ENCODE measurements around the gene ARHGAP6. TPM values are rescaled to one million over a fixed set of nuclear protein-coding genes. Genes with fewer than 3 reads are reported as not detected.

Gene ARHGAP6
- polyA plus RNA-seq, 3 donors, result 0.31 to 1.1 (median 0.40) TPM

DNA sequence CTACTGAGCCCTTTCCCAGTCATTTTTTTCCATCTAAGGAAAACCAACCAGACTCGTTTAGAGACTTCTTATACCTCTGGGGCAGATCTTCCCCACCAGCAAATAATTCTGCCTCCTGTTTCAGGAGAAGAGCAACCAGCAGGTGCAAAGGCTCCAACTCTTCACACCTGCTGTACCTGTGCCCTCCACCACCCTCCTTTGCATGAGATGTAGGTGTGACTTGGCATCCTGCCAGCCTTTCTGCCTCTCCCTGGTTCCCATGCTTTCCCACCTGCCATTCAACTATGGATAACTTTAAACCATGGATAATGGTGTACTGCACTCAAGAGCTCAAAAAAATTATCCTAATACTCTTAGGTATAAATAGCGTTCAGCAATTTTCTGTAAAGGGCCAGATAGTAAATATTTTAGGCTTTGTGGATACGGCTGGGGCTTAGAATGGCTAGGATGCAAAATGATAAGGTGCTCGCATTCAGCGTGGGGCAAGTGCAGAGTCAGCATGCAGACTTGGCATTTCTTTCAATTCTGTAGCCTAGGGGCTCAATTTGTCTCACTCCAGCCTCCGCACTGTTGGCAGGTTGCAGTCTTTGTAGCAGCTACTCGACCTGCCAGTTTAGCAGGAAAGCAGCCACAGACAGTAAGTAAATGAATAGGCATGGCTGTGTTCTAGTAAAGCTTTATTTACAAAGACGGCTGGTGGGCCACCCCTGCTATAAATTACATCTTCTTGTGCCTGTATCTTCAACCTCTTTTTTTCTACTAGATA lies 474.8 kb downstream of the ARHGAP6 start:
- no CpG with 5 or more reads among the region's 8 CpGs for WGBS (ENCODE audit: insufficient coverage)
- TF ChIP-seq, protein P1, sequence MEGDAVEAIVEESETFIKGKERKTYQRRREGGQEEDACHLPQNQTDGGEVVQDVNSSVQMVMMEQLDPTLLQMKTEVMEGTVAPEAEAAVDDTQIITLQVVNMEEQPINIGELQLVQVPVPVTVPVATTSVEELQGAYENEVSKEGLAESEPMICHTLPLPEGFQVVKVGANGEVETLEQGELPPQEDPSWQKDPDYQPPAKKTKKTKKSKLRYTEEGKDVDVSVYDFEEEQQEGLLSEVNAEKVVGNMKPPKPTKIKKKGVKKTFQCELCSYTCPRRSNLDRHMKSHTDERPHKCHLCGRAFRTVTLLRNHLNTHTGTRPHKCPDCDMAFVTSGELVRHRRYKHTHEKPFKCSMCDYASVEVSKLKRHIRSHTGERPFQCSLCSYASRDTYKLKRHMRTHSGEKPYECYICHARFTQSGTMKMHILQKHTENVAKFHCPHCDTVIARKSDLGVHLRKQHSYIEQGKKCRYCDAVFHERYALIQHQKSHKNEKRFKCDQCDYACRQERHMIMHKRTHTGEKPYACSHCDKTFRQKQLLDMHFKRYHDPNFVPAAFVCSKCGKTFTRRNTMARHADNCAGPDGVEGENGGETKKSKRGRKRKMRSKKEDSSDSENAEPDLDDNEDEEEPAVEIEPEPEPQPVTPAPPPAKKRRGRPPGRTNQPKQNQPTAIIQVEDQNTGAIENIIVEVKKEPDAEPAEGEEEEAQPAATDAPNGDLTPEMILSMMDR (IDR thresholded peaks at IDR 0.05), result no peak
- intact Hi-C loops (cut with micrococcal nuclease), result no loop called here

DNA sequence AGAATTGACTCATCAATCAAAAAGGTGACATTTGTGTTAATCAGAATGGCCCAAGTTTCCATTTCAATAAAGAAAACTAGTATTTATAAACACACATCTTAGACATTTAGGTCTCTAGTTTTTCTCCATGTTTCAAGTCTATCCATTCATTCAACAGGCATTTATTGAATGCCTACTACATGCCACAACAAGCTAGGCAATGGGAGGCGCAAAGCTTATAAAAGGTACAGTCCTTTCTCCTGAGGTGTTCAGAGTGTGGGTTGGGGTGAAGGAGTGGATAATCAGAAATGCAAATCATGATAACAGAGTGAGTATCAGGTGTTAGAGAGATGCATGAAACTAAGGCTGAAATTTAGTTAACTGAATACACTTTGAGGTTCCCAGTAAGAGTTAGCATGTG lies 476.6 kb downstream of the ARHGAP6 start:
- 100% methylated on average over 1 of the region's 1 CpG for WGBS (ENCODE audit: insufficient coverage)
- no peak overlapping the region for H3K4me3 ChIP-seq (replicated peaks in 1 of 3; ENCODE audit: low read depth in 2 of 3, low read length in 3 of 3)
- TF ChIP-seq, protein P1 (IDR thresholded peaks at IDR 0.05), result no peak
- Mint-ChIP-seq H3K4me3 (no peak overlapping the region), H3K36me3 (no peaks in the 10 kb centered on the region), H3K27me3 (ENCODE audit: low read depth in 3 of 3) (no peaks in the 10 kb centered on the region), H3K4me1 (no peaks in the 10 kb centered on the region), H3K9me3 (peaks cover 0 to 7% (median 2%) of the 10 kb centered on the region in 7 donors), H3K27ac (no peak overlapping the region)
- H4K20me1 ChIP-seq (ENCODE audit: insufficient read depth, low read length), result no peaks in the 10 kb centered on the region
- H3K27ac ChIP-seq (ENCODE audit: low read depth in 1 of 2, low read length in 2 of 2), result no peak overlapping the region
- H3K36me3 ChIP-seq (replicated peaks in 1 of 2; ENCODE audit: control insufficient read depth in 1 of 2, insufficient read depth in 2 of 2, low read length in 2 of 2), result no peaks in the 10 kb centered on the region
- H3K4me1 ChIP-seq (ENCODE audit: control insufficient read depth in 1 of 2, insufficient read depth in 2 of 2, low read length in 2 of 2), result no peaks in the 10 kb centered on the region
- intact Hi-C loops (cut with micrococcal nuclease), result no loop called here
- no peaks in the 10 kb centered on the region for H3K9me3 ChIP-seq (replicated peaks in 1 of 2; ENCODE audit: control insufficient read depth in 1 of 2, insufficient read depth in 1 of 2, low read length in 2 of 2)
- H3K9ac ChIP-seq (ENCODE audit: insufficient read depth, low read length, poor library complexity, severe bottlenecking), result no peak overlapping the region
- H3K27me3 ChIP-seq (ENCODE audit: control insufficient read depth in 2 of 2, insufficient read depth in 2 of 2, low read length in 2 of 2), result no peaks in the 10 kb centered on the region
- no peak overlapping the region for H2AFZ ChIP-seq (ENCODE audit: insufficient read depth, low read depth, low read length, poor library complexity, severe bottlenecking)
- H3K4me2 ChIP-seq (replicated peaks; ENCODE audit: extremely low read depth, low read length, poor library complexity, severe bottlenecking), result no peak overlapping the region
- H3K79me2 ChIP-seq (ENCODE audit: insufficient read depth, low read length), result no peaks in the 10 kb centered on the region
- no peak for DNase-seq

More for the DNA sequence above, 474.8 kb downstream of the ARHGAP6 start:
- Mint-ChIP-seq H3K27me3 (ENCODE audit: low read depth in 3 of 3) (no peaks in the 10 kb centered on the region), H3K36me3 (no peaks in the 10 kb centered on the region), H3K4me3 (no peak overlapping the region), H3K9me3 (peaks cover 0 to 8% (median 2%) of the 10 kb centered on the region in 7 donors), H3K27ac (no peak overlapping the region), H3K4me1 (no peaks in the 10 kb centered on the region)
- no peak overlapping the region for H3K9ac ChIP-seq (ENCODE audit: insufficient read depth, low read length, poor library complexity, severe bottlenecking)
- H3K79me2 ChIP-seq (ENCODE audit: insufficient read depth, low read length), result no peaks in the 10 kb centered on the region
- no peak for DNase-seq
- H3K4me3 ChIP-seq (replicated peaks in 1 of 3; ENCODE audit: low read depth in 2 of 3, low read length in 3 of 3), result no peak overlapping the region
- no peaks in the 10 kb centered on the region for H3K36me3 ChIP-seq (replicated peaks in 1 of 2; ENCODE audit: control insufficient read depth in 1 of 2, insufficient read depth in 2 of 2, low read length in 2 of 2)
- no peak overlapping the region for H3K27ac ChIP-seq (ENCODE audit: low read depth in 1 of 2, low read length in 2 of 2)
- H3K27me3 ChIP-seq (ENCODE audit: control insufficient read depth in 2 of 2, insufficient read depth in 2 of 2, low read length in 2 of 2), result no peaks in the 10 kb centered on the region
- H3K4me1 ChIP-seq (ENCODE audit: control insufficient read depth in 1 of 2, insufficient read depth in 2 of 2, low read length in 2 of 2), result no peaks in the 10 kb centered on the region
- H3K9me3 ChIP-seq (replicated peaks in 1 of 2; ENCODE audit: control insufficient read depth in 1 of 2, insufficient read depth in 1 of 2, low read length in 2 of 2), result no peaks in the 10 kb centered on the region
- no peak overlapping the region for H2AFZ ChIP-seq (ENCODE audit: insufficient read depth, low read depth, low read length, poor library complexity, severe bottlenecking)
- H3K4me2 ChIP-seq (replicated peaks; ENCODE audit: extremely low read depth, low read length, poor library complexity, severe bottlenecking), result no peak overlapping the region
- H4K20me1 ChIP-seq (ENCODE audit: insufficient read depth, low read length), result no peaks in the 10 kb centered on the region
